Measurements from ENCODE around the gene TIAM1.

TIAM1 gene

GRCh38 chr21:31162079-31162699 lies 181.9 kb downstream of the TIAM1 start:
- no peak for FAIRE-seq

GRCh38 chr21:31161157-31161556 lies 182.9 kb downstream of the TIAM1 start:
- no peak for FAIRE-seq

GRCh38 chr21:31159808-31160207 lies 184.3 kb downstream of the TIAM1 start:
- FAIRE-seq, result no peak

GRCh38 chr21:31158789-31159581 lies 185.1 kb downstream of the TIAM1 start:
- FAIRE-seq, result no peak

- FAIRE-seq, result no peak
These were observed 186.3 kb downstream of the TIAM1 start for GRCh38 chr21:31157756-31158155.

GRCh38 chr21:31156662-31157061 lies 187.4 kb downstream of the TIAM1 start:
- no peak for FAIRE-seq

GRCh38 chr21:31156169-31156568 lies 187.9 kb downstream of the TIAM1 start:
- FAIRE-seq, result no peak

GRCh38 chr21:31151156-31152045 lies 192.7 kb downstream of the TIAM1 start:
- no peak for FAIRE-seq

GRCh38 chr21:31145274-31145673 lies 198.8 kb downstream of the TIAM1 start:
- no peak for FAIRE-seq

- no peak for FAIRE-seq
These were observed 201.0 kb downstream of the TIAM1 start for GRCh38 chr21:31143036-31143435.

- no peak for FAIRE-seq
These were observed 201.5 kb downstream of the TIAM1 start for GRCh38 chr21:31142600-31142999.

GRCh38 chr21:31141389-31142000 lies 202.6 kb downstream of the TIAM1 start:
- FAIRE-seq, result no peak

GRCh38 chr21:31140676-31141075 lies 203.4 kb downstream of the TIAM1 start:
- no peak for FAIRE-seq

- FAIRE-seq, result no peak
These were observed 204.0 kb downstream of the TIAM1 start for GRCh38 chr21:31140025-31140424.

- no peak for FAIRE-seq
These were observed 206.1 kb downstream of the TIAM1 start for GRCh38 chr21:31137960-31138359.

- FAIRE-seq, result no peak
These were observed 207.2 kb downstream of the TIAM1 start for GRCh38 chr21:31136891-31137290.

- FAIRE-seq, result no peak
These were observed 208.4 kb downstream of the TIAM1 start for GRCh38 chr21:31135531-31136184.

GRCh38 chr21:31133243-31133830 lies 210.7 kb downstream of the TIAM1 start:
- no peak for FAIRE-seq

GRCh38 chr21:31132574-31133242 lies 211.4 kb downstream of the TIAM1 start:
- FAIRE-seq, result no peak

GRCh38 chr21:31130821-31131220 lies 213.2 kb downstream of the TIAM1 start:
- FAIRE-seq, result no peak

GRCh38 chr21:31128234-31128633 lies 215.8 kb downstream of the TIAM1 start:
- no peak for FAIRE-seq

- FAIRE-seq, result no peak
These were observed 220.1 kb downstream of the TIAM1 start for GRCh38 chr21:31124010-31124409.

Measured in G401.6 (cell line).